ENCODE results near the gene WASL.

GRCh38 chr7:123633553-123633952, 115.2 kb downstream of the WASL start:
- TF ChIP-seq ZNF423 (CRISPR knock-in tag; IDR thresholded peaks at IDR 0.05) (no peak), SP1 (CRISPR knock-in tag; conservative IDR thresholded peaks at IDR 0.05) (no peak), CTCF (IDR thresholded peaks at IDR 0.05) (no peak), CBFB (CRISPR knock-in tag; IDR thresholded peaks at IDR 0.05; ENCODE audit: low read depth) (no peak), NFYB (CRISPR knock-in tag; conservative IDR thresholded peaks at IDR 0.05; ENCODE audit: low read depth) (no peak), FOXP1 (CRISPR knock-in tag; IDR thresholded peaks at IDR 0.05; ENCODE audit: borderline replicate concordance) (no peak), ZSCAN18 (CRISPR knock-in tag; IDR thresholded peaks at IDR 0.05) (no peak), PREB (CRISPR knock-in tag; IDR thresholded peaks at IDR 0.05; ENCODE audit: borderline replicate concordance) (no peak), ZNF263 (CRISPR knock-in tag; IDR thresholded peaks at IDR 0.05; ENCODE audit: low read depth) (no peak)
- TF ChIP-seq, protein P1, sequence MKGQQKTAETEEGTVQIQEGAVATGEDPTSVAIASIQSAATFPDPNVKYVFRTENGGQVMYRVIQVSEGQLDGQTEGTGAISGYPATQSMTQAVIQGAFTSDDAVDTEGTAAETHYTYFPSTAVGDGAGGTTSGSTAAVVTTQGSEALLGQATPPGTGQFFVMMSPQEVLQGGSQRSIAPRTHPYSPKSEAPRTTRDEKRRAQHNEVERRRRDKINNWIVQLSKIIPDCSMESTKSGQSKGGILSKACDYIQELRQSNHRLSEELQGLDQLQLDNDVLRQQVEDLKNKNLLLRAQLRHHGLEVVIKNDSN (CRISPR knock-in tag; IDR thresholded peaks at IDR 0.05), result no peak
- TF ChIP-seq, protein P2, sequence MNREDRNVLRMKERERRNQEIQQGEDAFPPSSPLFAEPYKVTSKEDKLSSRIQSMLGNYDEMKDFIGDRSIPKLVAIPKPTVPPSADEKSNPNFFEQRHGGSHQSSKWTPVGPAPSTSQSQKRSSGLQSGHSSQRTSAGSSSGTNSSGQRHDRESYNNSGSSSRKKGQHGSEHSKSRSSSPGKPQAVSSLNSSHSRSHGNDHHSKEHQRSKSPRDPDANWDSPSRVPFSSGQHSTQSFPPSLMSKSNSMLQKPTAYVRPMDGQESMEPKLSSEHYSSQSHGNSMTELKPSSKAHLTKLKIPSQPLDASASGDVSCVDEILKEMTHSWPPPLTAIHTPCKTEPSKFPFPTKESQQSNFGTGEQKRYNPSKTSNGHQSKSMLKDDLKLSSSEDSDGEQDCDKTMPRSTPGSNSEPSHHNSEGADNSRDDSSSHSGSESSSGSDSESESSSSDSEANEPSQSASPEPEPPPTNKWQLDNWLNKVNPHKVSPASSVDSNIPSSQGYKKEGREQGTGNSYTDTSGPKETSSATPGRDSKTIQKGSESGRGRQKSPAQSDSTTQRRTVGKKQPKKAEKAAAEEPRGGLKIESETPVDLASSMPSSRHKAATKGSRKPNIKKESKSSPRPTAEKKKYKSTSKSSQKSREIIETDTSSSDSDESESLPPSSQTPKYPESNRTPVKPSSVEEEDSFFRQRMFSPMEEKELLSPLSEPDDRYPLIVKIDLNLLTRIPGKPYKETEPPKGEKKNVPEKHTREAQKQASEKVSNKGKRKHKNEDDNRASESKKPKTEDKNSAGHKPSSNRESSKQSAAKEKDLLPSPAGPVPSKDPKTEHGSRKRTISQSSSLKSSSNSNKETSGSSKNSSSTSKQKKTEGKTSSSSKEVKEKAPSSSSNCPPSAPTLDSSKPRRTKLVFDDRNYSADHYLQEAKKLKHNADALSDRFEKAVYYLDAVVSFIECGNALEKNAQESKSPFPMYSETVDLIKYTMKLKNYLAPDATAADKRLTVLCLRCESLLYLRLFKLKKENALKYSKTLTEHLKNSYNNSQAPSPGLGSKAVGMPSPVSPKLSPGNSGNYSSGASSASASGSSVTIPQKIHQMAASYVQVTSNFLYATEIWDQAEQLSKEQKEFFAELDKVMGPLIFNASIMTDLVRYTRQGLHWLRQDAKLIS (CRISPR knock-in tag; IDR thresholded peaks at IDR 0.05; ENCODE audit: borderline replicate concordance), result no peak
